ENCODE measurements around the gene TTC16.

The TTC16 gene

DNA sequence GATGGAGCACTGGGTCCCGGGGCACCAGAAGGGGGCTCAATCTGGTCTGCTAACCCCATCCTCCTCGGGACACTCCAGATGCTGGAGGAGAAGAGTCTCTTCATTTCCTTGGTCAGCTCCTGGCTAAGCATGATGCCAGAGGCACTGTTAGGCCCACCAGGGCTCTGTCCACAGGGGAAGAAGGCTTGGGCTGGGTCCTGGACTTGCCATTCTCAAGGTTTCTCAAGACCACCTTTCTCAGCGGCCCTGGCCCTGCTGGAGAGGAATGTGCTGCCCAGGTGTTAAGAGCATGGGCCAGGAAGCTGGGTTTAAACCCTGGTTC is 54.7 kb downstream of the TTC16 start:
- no peak overlapping the region for H2BK15ac ChIP-seq (replicated peaks; ENCODE audit: low read depth)
- no peak overlapping the region for H2BK5ac ChIP-seq (ENCODE audit: low read length)
- no peak overlapping the region for H3K27ac ChIP-seq (ENCODE audit: low read depth, low read length)
- H4K5ac ChIP-seq (ENCODE audit: low read length): no peak overlapping the region
- no peak overlapping the region for H4K8ac ChIP-seq (ENCODE audit: low read depth, low read length)
- H2AK5ac ChIP-seq (ENCODE audit: low read length): no peak overlapping the region
- peaks cover 6% of the 10 kb centered on the region for H3K4me1 ChIP-seq (ENCODE audit: control insufficient read depth, low read depth, low read length)
- WGBS (ENCODE audit: extremely low coverage, insufficient coverage, low lambda C conversion rate): no CpG with 5 or more reads among the region's 3 CpGs
- H3K9ac ChIP-seq (ENCODE audit: low read length): peak overlapping the region; percentile 61
- no peaks in the 10 kb centered on the region for H3K79me2 ChIP-seq (ENCODE audit: control insufficient read depth, insufficient read depth, low read length)
- no peak for DNase-seq
- H3K79me1 ChIP-seq (ENCODE audit: low read length): no peaks in the 10 kb centered on the region
- peak overlapping the region; percentile 38 for H3K56ac ChIP-seq (ENCODE audit: low read length)
- no peak overlapping the region for H3K18ac ChIP-seq (ENCODE audit: low read length)
- H3K27me3 ChIP-seq (ENCODE audit: insufficient read depth, low read length, poor library complexity): no peaks in the 10 kb centered on the region
- no peak overlapping the region for H2BK120ac ChIP-seq (ENCODE audit: low read depth, low read length)
- peak overlapping the region; percentile 65 for H3K4me2 ChIP-seq (ENCODE audit: low read length)
- no peaks in the 10 kb centered on the region for H3K36me3 ChIP-seq (ENCODE audit: control insufficient read depth, insufficient read depth, low read length)
- no peak overlapping the region for H3K4ac ChIP-seq (ENCODE audit: low read depth, low read length)
- no peak overlapping the region for H3K23ac ChIP-seq (ENCODE audit: low read length)
- no peak overlapping the region for H3K4me3 ChIP-seq (ENCODE audit: low read length)

DNA sequence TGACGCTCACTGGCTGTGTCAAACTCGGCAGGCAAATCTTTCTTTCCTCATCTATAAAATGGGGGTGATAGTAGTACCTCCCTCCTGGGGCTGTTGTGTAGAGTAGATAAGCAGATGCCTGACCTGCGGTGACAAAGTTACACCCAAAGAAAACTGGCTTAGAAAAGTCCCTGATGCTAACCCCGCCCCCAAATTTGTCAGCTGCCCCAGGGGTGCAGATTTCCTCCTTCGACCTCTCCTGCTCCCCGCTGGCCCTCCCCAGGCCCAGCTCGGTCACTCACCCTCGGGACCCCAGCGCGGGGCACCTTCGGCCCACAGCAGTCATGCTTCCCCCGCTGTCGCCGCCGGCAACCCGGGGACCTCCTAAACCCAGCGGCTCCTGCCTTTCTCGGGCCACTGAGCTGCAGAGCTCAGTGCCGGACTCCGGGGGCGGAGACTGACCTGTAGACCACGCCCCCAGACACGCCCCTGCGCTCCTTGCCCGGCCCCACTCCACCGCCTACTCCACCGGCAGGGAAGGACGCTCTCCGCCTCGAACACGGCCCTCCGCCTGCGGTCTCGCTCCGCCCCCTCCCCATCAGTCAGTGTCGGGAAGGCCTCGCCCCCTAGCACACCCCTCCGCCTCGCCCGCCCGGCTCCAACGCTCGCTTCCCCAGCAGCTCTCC is 55.2 kb downstream of the TTC16 start:
- no peak overlapping the region for H3K18ac ChIP-seq (ENCODE audit: low read length)
- H3K23ac ChIP-seq (ENCODE audit: low read length): no peak overlapping the region
- H3K79me1 ChIP-seq (ENCODE audit: low read length): no peaks in the 10 kb centered on the region
- no CpG with 5 or more reads among the region's 43 CpGs for WGBS (ENCODE audit: extremely low coverage, insufficient coverage, low lambda C conversion rate)
- H3K4me2 ChIP-seq (ENCODE audit: low read length): peak overlapping the region; percentile 65
- H3K4me3 ChIP-seq (ENCODE audit: low read length): peak overlapping the region; percentile 38
- no peak overlapping the region for H2AK5ac ChIP-seq (ENCODE audit: low read length)
- peak overlapping the region; percentile 63 for H3K56ac ChIP-seq (ENCODE audit: low read length)
- no peaks in the 10 kb centered on the region for H3K27me3 ChIP-seq (ENCODE audit: insufficient read depth, low read length, poor library complexity)
- H3K79me2 ChIP-seq (ENCODE audit: control insufficient read depth, insufficient read depth, low read length): no peaks in the 10 kb centered on the region
- no peak overlapping the region for H2BK120ac ChIP-seq (ENCODE audit: low read depth, low read length)
- peak overlapping the region; percentile 61 for H3K9ac ChIP-seq (ENCODE audit: low read length)
- peak; percentile 99 for DNase-seq
- no peak overlapping the region for H2BK15ac ChIP-seq (replicated peaks; ENCODE audit: low read depth)
- peaks cover 6% of the 10 kb centered on the region for H3K4me1 ChIP-seq (ENCODE audit: control insufficient read depth, low read depth, low read length)
- H4K5ac ChIP-seq (ENCODE audit: low read length): no peak overlapping the region
- no peak overlapping the region for H3K27ac ChIP-seq (ENCODE audit: low read depth, low read length)
- no peak overlapping the region for H4K8ac ChIP-seq (ENCODE audit: low read depth, low read length)
- H3K36me3 ChIP-seq (ENCODE audit: control insufficient read depth, insufficient read depth, low read length): no peaks in the 10 kb centered on the region
- no peak overlapping the region for H2BK5ac ChIP-seq (ENCODE audit: low read length)
- no peak overlapping the region for H3K4ac ChIP-seq (ENCODE audit: low read depth, low read length)

DNA sequence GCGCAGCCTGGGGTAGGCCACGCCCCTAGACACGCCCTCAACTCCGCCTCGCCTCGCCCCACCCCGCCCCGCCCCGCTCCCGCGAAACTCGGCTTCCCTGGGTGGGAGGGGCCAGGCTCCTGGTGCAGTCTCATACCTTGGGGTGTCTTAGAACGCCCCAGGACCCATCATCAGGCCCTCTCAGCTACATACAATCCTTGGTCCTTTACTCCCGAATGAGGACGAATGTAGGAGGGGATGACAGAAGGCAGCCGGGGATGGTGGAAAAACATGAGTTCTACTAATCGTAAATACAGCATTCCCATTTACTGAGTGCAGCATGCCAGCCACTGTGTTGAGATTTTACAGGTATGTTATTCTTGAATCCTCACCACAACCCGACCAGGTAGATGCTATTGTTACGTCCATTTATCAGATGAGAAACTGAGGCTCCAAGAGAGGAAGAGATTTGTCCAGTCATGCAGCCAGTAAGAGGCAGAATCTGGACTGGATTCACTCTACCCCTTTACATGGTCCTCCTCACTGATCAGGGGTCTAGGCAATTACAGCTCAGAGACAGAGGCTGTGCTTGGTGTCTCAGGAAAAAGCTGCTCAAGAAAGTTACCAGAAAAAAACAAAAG is 55.8 kb downstream of the TTC16 start:
- H3K4me3 ChIP-seq (ENCODE audit: low read length): no peak overlapping the region
- no peak overlapping the region for H4K8ac ChIP-seq (ENCODE audit: low read depth, low read length)

DNA sequence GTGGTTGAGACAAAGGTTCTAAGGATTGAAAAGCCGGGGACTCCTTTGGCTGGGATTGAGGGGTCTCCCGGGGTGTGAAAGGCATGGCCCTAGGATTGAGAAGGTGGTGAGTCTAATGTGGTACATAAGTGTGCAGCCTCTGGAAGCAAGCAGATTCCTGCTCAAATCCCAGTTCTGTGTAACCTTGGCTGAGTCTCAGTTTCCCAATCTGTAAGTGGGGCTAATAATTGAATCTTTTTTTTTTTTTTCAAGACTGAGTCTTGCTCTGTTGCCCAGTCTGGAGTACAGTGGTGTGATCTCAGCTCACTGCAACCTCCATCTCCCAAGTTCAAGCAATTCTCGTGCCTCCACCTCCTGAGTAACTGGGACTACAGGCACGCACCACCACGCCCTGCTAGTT is 56.7 kb downstream of the TTC16 start:
- Histone ChIP-seq H3K79me2 (ENCODE audit: control insufficient read depth, insufficient read depth, low read length) (no peaks in the 10 kb centered on the region), H3K27me3 (ENCODE audit: insufficient read depth, low read length, poor library complexity) (no peaks in the 10 kb centered on the region)
- WGBS (ENCODE audit: extremely low coverage, insufficient coverage, low lambda C conversion rate): no CpG with 5 or more reads among the region's 5 CpGs

More for the DNA sequence above, 55.8 kb downstream of the TTC16 start:
- Histone ChIP-seq H3K4me2 (ENCODE audit: low read length) (peak overlapping the region; percentile 68), H3K4ac (ENCODE audit: low read depth, low read length) (no peak overlapping the region), H3K79me2 (ENCODE audit: control insufficient read depth, insufficient read depth, low read length) (no peaks in the 10 kb centered on the region), H2BK5ac (ENCODE audit: low read length) (no peak overlapping the region), H3K79me1 (ENCODE audit: low read length) (no peaks in the 10 kb centered on the region), H4K5ac (ENCODE audit: low read length) (no peak overlapping the region), H2BK120ac (ENCODE audit: low read depth, low read length) (no peak overlapping the region), H3K18ac (ENCODE audit: low read length) (no peak overlapping the region), H2AK5ac (ENCODE audit: low read length) (no peak overlapping the region), H3K4me1 (ENCODE audit: control insufficient read depth, low read depth, low read length) (peaks cover 6% of the 10 kb centered on the region), H2BK15ac (replicated peaks; ENCODE audit: low read depth) (no peak overlapping the region), H3K56ac (ENCODE audit: low read length) (peak overlapping the region; percentile 83), H3K36me3 (ENCODE audit: control insufficient read depth, insufficient read depth, low read length) (no peaks in the 10 kb centered on the region), H3K27ac (ENCODE audit: low read depth, low read length) (no peak overlapping the region), H3K9ac (ENCODE audit: low read length) (peak overlapping the region; percentile 61), H3K23ac (ENCODE audit: low read length) (no peak overlapping the region), H3K27me3 (ENCODE audit: insufficient read depth, low read length, poor library complexity) (no peaks in the 10 kb centered on the region)
- WGBS (ENCODE audit: extremely low coverage, insufficient coverage, low lambda C conversion rate): no CpG with 5 or more reads among the region's 19 CpGs
- DNase-seq: no peak

DNA sequence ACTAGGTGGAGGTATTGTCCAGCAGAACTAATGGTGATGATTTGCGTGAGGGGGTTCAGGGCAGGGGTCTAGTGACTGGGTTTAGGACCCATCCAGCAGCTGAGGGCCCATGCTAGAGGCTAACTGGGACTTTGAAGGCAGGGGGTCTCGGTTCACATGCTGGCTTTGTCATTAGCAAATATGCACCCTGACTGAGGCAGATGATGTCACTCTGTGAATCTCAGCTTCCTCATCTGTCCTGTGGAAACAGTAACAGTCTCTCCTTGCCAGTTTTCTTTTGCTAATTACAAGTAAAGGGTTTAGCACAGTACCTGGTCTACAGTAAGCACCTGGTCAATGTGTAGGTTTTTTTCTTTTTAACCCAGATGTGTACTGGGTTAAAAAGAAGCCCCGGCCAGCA is 57.4 kb downstream of the TTC16 start:
- H3K23ac ChIP-seq (ENCODE audit: low read length): no peak overlapping the region
- H2AK5ac ChIP-seq (ENCODE audit: low read length): no peak overlapping the region
- no peak overlapping the region for H3K18ac ChIP-seq (ENCODE audit: low read length)
- no peak overlapping the region for H2BK15ac ChIP-seq (replicated peaks; ENCODE audit: low read depth)
- H2BK5ac ChIP-seq (ENCODE audit: low read length): no peak overlapping the region
- H4K5ac ChIP-seq (ENCODE audit: low read length): no peak overlapping the region
- H4K8ac ChIP-seq (ENCODE audit: low read depth, low read length): no peak overlapping the region
- H3K4me2 ChIP-seq (ENCODE audit: low read length): no peak overlapping the region
- DNase-seq: no peak
- no peak overlapping the region for H2BK120ac ChIP-seq (ENCODE audit: low read depth, low read length)
- H3K4me1 ChIP-seq (ENCODE audit: control insufficient read depth, low read depth, low read length): peaks cover 6% of the 10 kb centered on the region
- no peaks in the 10 kb centered on the region for H3K27me3 ChIP-seq (ENCODE audit: insufficient read depth, low read length, poor library complexity)
- H3K79me1 ChIP-seq (ENCODE audit: low read length): no peaks in the 10 kb centered on the region
- WGBS (ENCODE audit: extremely low coverage, insufficient coverage, low lambda C conversion rate): no CpG with 5 or more reads among the region's 3 CpGs
- no peak overlapping the region for H3K4me3 ChIP-seq (ENCODE audit: low read length)
- H3K56ac ChIP-seq (ENCODE audit: low read length): no peak overlapping the region
- no peak overlapping the region for H3K4ac ChIP-seq (ENCODE audit: low read depth, low read length)
- no peaks in the 10 kb centered on the region for H3K36me3 ChIP-seq (ENCODE audit: control insufficient read depth, insufficient read depth, low read length)
- H3K79me2 ChIP-seq (ENCODE audit: control insufficient read depth, insufficient read depth, low read length): no peaks in the 10 kb centered on the region
- H3K27ac ChIP-seq (ENCODE audit: low read depth, low read length): no peak overlapping the region
- H3K9ac ChIP-seq (ENCODE audit: low read length): no peak overlapping the region

More for the DNA sequence above, 56.7 kb downstream of the TTC16 start:
- Histone ChIP-seq H3K27ac (ENCODE audit: low read depth, low read length) (no peak overlapping the region), H4K8ac (ENCODE audit: low read depth, low read length) (no peak overlapping the region), H3K18ac (ENCODE audit: low read length) (no peak overlapping the region), H4K5ac (ENCODE audit: low read length) (no peak overlapping the region), H2BK5ac (ENCODE audit: low read length) (no peak overlapping the region), H3K4ac (ENCODE audit: low read depth, low read length) (no peak overlapping the region), H3K4me2 (ENCODE audit: low read length) (no peak overlapping the region), H3K4me1 (ENCODE audit: control insufficient read depth, low read depth, low read length) (peaks cover 6% of the 10 kb centered on the region), H3K36me3 (ENCODE audit: control insufficient read depth, insufficient read depth, low read length) (no peaks in the 10 kb centered on the region), H3K79me1 (ENCODE audit: low read length) (no peaks in the 10 kb centered on the region), H2AK5ac (ENCODE audit: low read length) (no peak overlapping the region), H3K9ac (ENCODE audit: low read length) (no peak overlapping the region), H3K4me3 (ENCODE audit: low read length) (no peak overlapping the region), H3K56ac (ENCODE audit: low read length) (no peak overlapping the region), H2BK15ac (replicated peaks; ENCODE audit: low read depth) (no peak overlapping the region), H3K23ac (ENCODE audit: low read length) (no peak overlapping the region), H2BK120ac (ENCODE audit: low read depth, low read length) (no peak overlapping the region)
- no peak for DNase-seq

DNA sequence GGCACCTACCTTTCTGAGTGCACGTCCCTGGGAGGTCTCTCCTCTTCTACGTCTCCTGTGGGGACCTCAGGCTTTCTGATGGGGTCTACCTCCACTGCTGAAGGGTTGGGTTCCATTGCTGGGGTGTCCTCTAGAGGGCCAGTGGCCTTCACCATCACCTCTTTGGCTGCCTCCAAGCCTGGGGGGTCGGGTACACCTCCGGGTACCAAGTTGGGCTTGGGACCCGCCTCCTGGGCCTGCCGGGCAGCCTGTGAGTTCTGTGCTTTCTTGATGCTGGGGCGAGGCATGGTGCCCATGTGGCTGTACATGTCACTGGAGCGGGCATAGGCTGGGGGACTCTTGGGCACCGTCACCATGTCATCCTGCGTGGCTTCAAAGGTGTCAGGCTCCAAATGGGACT is 58.1 kb downstream of the TTC16 start:
- Histone ChIP-seq H3K36me3 (ENCODE audit: control insufficient read depth, insufficient read depth, low read length) (no peaks in the 10 kb centered on the region), H3K23ac (ENCODE audit: low read length) (no peak overlapping the region), H2BK120ac (ENCODE audit: low read depth, low read length) (no peak overlapping the region), H2BK5ac (ENCODE audit: low read length) (no peak overlapping the region), H3K27me3 (ENCODE audit: insufficient read depth, low read length, poor library complexity) (no peaks in the 10 kb centered on the region), H3K4me3 (ENCODE audit: low read length) (no peak overlapping the region), H2BK15ac (replicated peaks; ENCODE audit: low read depth) (no peak overlapping the region), H3K79me1 (ENCODE audit: low read length) (no peaks in the 10 kb centered on the region), H3K4ac (ENCODE audit: low read depth, low read length) (no peak overlapping the region), H3K4me2 (ENCODE audit: low read length) (no peak overlapping the region), H3K4me1 (ENCODE audit: control insufficient read depth, low read depth, low read length) (peaks cover 6% of the 10 kb centered on the region), H3K18ac (ENCODE audit: low read length) (no peak overlapping the region), H3K79me2 (ENCODE audit: control insufficient read depth, insufficient read depth, low read length) (no peaks in the 10 kb centered on the region), H4K8ac (ENCODE audit: low read depth, low read length) (no peak overlapping the region), H2AK5ac (ENCODE audit: low read length) (no peak overlapping the region), H3K56ac (ENCODE audit: low read length) (no peak overlapping the region), H3K27ac (ENCODE audit: low read depth, low read length) (no peak overlapping the region), H3K9ac (ENCODE audit: low read length) (no peak overlapping the region), H4K5ac (ENCODE audit: low read length) (no peak overlapping the region)
- no CpG with 5 or more reads among the region's 10 CpGs for WGBS (ENCODE audit: extremely low coverage, insufficient coverage, low lambda C conversion rate)
- DNase-seq: no peak
